ENCODE results near the gene GNB3. TPM values are rescaled to one million over a fixed set of nuclear protein-coding genes. Genes with fewer than 3 reads are reported as not detected.

The GNB3 gene
- total and polyA plus RNA-seq, 4 donors = under 0.01 to 0.12 TPM; not detected in 2

GRCh38 chr12:6851921-6852650, 11.4 kb downstream of the GNB3 start, which contains the start of gene USP5:
Gene USP5 (plus strand): TSS chr12:6852150. CDS start chr12:6852180, 30 bp downstream.
- Histone ChIP-seq H3K4me3 (ENCODE audit: low read depth in 1 of 3, low read length in 3 of 3) (peak within 1 kb of the TSS; percentile 79 to 99 (median 79)), H3K9ac (ENCODE audit: low read depth in 1 of 2, low read length in 2 of 2) (peak within 1 kb of the TSS; percentile 77 to 87), H3K36me3 (ENCODE audit: control insufficient read depth in 4 of 4, insufficient read depth in 3 of 4, low read depth in 1 of 4, low read length in 3 of 4) (peaks cover 1 to 16% (median 10%) of the 10 kb centered on the region in 4 donors), H3K27me3 (ENCODE audit: control insufficient read depth in 4 of 4, insufficient read depth in 4 of 4, low read length in 3 of 4) (no peaks in the 10 kb centered on the region), H3K4me1 (ENCODE audit: control insufficient read depth in 4 of 4, insufficient read depth in 4 of 4, low read length in 3 of 4) (peaks cover 7 to 23% (median 13%) of the 10 kb centered on the region in 4 donors), H3K9me3 (ENCODE audit: control insufficient read depth in 4 of 4, low read length in 3 of 4) (no peaks in the 10 kb centered on the region), H3K27ac (ENCODE audit: low read depth in 1 of 2, low read length in 2 of 2) (peak within 1 kb of the TSS; percentile 90 to 98)
- DNase-seq (ENCODE audit: low spot score) = peak; percentile 96
- WGBS = under 1% methylated on average over 65 of the region's 65 CpGs
- TF ChIP-seq REST (IDR thresholded peaks at IDR 0.05) = peak; percentile 79
- no peak for TF ChIP-seq CTCF (IDR thresholded peaks at IDR 0.05; ENCODE audit: low read depth, low read length, missing input control)
- peak; percentile 43 for TF ChIP-seq NR2F2 (IDR thresholded peaks at IDR 0.05)
- no peak for TF ChIP-seq EGR1 (IDR thresholded peaks at IDR 0.05; ENCODE audit: low read depth in 2 of 2)
- TF ChIP-seq FOXA1 (IDR thresholded peaks at IDR 0.05) = peak; percentile 55
- TF ChIP-seq FOXA2 (IDR thresholded peaks at IDR 0.05) = no peak
- peak; percentile 24 for TF ChIP-seq TAF1 (conservative IDR thresholded peaks at IDR 0.05)
- TF ChIP-seq JUND (IDR thresholded peaks at IDR 0.05) = no peak
- no peak for TF ChIP-seq ATF3 (IDR thresholded peaks at IDR 0.05)
- peak; percentile 18 to 55 for TF ChIP-seq HNF4A (conservative IDR thresholded peaks at IDR 0.05)
- no peak for TF ChIP-seq RAD21 (IDR thresholded peaks at IDR 0.05)
- TF ChIP-seq MAX (IDR thresholded peaks at IDR 0.05) = peak; percentile 68
- TF ChIP-seq HNF4G (IDR thresholded peaks at IDR 0.05) = no peak
- TF ChIP-seq GABPA (IDR thresholded peaks at IDR 0.05 in 1 of 2, conservative IDR thresholded peaks at IDR 0.05 in 1 of 2) = peak; percentile 77 to 93
- peak; percentile 81 for TF ChIP-seq ZBTB33 (IDR thresholded peaks at IDR 0.05)
- peak in 1 of 2 donors; percentile 62 for TF ChIP-seq RXRA (IDR thresholded peaks at IDR 0.05)
- TF ChIP-seq YY1 (IDR thresholded peaks at IDR 0.05) = peak; percentile 98
- TF ChIP-seq SP1 (IDR thresholded peaks at IDR 0.05) = peak; percentile 65
